Hepatocyte (in vitro differentiated cells): ENCODE data around the gene DISC1. TPM values are rescaled to one million over a fixed set of nuclear protein-coding genes. Genes with fewer than 3 reads are reported as not detected.

ENCODE experiments used
- DNase-seq: peaks from one replicate; pipeline ENCODE4 v3.0.0-alpha.2; 2016; ENCODE audit warnings: low spot score
- H2AFZ ChIP-seq: fragments of 200-600 bp; sonication (generic); 2 replicates; pipeline ENCODE4 v1.6.0; 2016; ENCODE audit warnings: antibody characterized with exemption, mild to moderate bottlenecking
- H3K27ac ChIP-seq: fragments of 200-600 bp; sonication (generic); 2 replicates; pipeline ENCODE4 v1.5.1; 2016; ENCODE audit warnings: mild to moderate bottlenecking
- H3K27me3 ChIP-seq: fragments of 200-600 bp; sonication (generic); 2 replicates; pipeline ENCODE4 v1.6.1; 2016
- H3K36me3 ChIP-seq: fragments of 200-600 bp; sonication (generic); replicated peaks from 2 replicates; pipeline ENCODE4 v1.5.1; 2016; ENCODE audit warnings: low read depth; ENCODE audit not compliant: insufficient read depth
- H3K4me1 ChIP-seq: fragments of 200-600 bp; sonication (generic); 2 replicates; pipeline ENCODE4 v1.5.1; 2016; ENCODE audit warnings: mild to moderate bottlenecking, moderate library complexity; ENCODE audit not compliant: insufficient read depth
- H3K4me2 ChIP-seq: fragments of 200-600 bp; sonication (generic); 2 replicates; pipeline ENCODE4 v1.6.0; 2016
- H3K4me3 ChIP-seq: fragments of 200-600 bp; sonication (generic); 2 replicates; pipeline ENCODE4 v1.5.1; 2016; ENCODE audit warnings: mild to moderate bottlenecking
- H3K79me2 ChIP-seq: fragments of 200-600 bp; sonication (generic); 2 replicates; pipeline ENCODE4 v1.6.0; 2017; ENCODE audit warnings: mild to moderate bottlenecking
- H3K9me2 ChIP-seq: fragments of 200-600 bp; sonication (generic); replicated peaks from 2 replicates; pipeline ENCODE4 v1.6.0; 2017; ENCODE audit warnings: mild to moderate bottlenecking; ENCODE audit not compliant: insufficient read depth
- H3K9me3 ChIP-seq: fragments of 200-600 bp; sonication (generic); 2 replicates; pipeline ENCODE4 v1.5.1; 2016; ENCODE audit warnings: low read depth, mild to moderate bottlenecking
- H4K20me1 ChIP-seq: fragments of 200-600 bp; sonication (generic); 2 replicates; pipeline ENCODE4 v1.6.0; 2016; ENCODE audit warnings: mild to moderate bottlenecking; ENCODE audit not compliant: insufficient read depth, poor library complexity, severe bottlenecking
- EZH2 ChIP-seq: fragments of 200-600 bp; sonication (generic); IDR thresholded peaks from 2 replicates; pipeline ENCODE4 v1.6.1; 2016; ENCODE audit warnings: antibody characterized with exemption, mild to moderate bottlenecking, borderline replicate concordance
- EZH2phosphoT487 ChIP-seq: fragments of 200-600 bp; sonication (generic); IDR thresholded peaks from one replicate; pipeline ENCODE4 v1.6.1; 2018; ENCODE audit warnings: antibody characterized with exemption, mild to moderate bottlenecking, low read depth, moderate library complexity; ENCODE audit not compliant: unreplicated experiment, severe bottlenecking
- WGBS: methylation state at CpG from one replicate; pipeline ENCODE4 v1.1.6; 2016; ENCODE audit warnings: low lambda C conversion rate; ENCODE audit errors: missing lambda C conversion rate; 5-methylcytosine and 5-hydroxymethylcytosine counted together
- polyA plus RNA-seq: library from polyadenylated mRNA; unstranded; fragments of >200 nt; fragmentation: Nextera tagmentation; extraction: Ambion mirVana; gene quantifications from 2 replicates; pipeline ENCODE4 v1.2.1, GENCODE V29; 2016
- total RNA-seq: library from RNA; depleted of rRNA; stranded (reverse); fragments of >200 nt; gene quantifications from 2 replicates; pipeline ENCODE4 v1.2.3, GENCODE V29; 2014
- TF ChIP-seq, protein P1 (sequence below): fragments of 200-600 bp; sonication (generic); IDR thresholded peaks from 2 replicates; pipeline ENCODE4 v1.5.1; 2016; ENCODE audit warnings: antibody characterized with exemption, mild to moderate bottlenecking; ENCODE audit not compliant: poor library complexity

DISC1 gene
- total and polyA plus RNA-seq, 2 experiments from 2014 or later: 3.0 to 4.7 TPM

GRCh38 chr1:231971397-231972110 lies 345.0 kb downstream of the DISC1 start:
- H3K4me3 ChIP-seq: no peak overlapping the region
- H3K4me1 ChIP-seq: no peaks in the 10 kb centered on the region
- DNase-seq: no peak
- no peak overlapping the region for H3K27ac ChIP-seq
- no peaks in the 10 kb centered on the region for H3K9me3 ChIP-seq
- H3K9me2 ChIP-seq: no peaks in the 10 kb centered on the region
- no peak overlapping the region for H2AFZ ChIP-seq
- H3K79me2 ChIP-seq: no peaks in the 10 kb centered on the region
- TF ChIP-seq EZH2: no peak
- TF ChIP-seq, protein P1, sequence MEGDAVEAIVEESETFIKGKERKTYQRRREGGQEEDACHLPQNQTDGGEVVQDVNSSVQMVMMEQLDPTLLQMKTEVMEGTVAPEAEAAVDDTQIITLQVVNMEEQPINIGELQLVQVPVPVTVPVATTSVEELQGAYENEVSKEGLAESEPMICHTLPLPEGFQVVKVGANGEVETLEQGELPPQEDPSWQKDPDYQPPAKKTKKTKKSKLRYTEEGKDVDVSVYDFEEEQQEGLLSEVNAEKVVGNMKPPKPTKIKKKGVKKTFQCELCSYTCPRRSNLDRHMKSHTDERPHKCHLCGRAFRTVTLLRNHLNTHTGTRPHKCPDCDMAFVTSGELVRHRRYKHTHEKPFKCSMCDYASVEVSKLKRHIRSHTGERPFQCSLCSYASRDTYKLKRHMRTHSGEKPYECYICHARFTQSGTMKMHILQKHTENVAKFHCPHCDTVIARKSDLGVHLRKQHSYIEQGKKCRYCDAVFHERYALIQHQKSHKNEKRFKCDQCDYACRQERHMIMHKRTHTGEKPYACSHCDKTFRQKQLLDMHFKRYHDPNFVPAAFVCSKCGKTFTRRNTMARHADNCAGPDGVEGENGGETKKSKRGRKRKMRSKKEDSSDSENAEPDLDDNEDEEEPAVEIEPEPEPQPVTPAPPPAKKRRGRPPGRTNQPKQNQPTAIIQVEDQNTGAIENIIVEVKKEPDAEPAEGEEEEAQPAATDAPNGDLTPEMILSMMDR: no peak
- no peak for TF ChIP-seq EZH2phosphoT487
- H4K20me1 ChIP-seq: no peaks in the 10 kb centered on the region
- no peak overlapping the region for H3K4me2 ChIP-seq
- 75% methylated on average over 12 of the region's 12 CpGs for WGBS
- no peaks in the 10 kb centered on the region for H3K36me3 ChIP-seq
- no peaks in the 10 kb centered on the region for H3K27me3 ChIP-seq

- 100% methylated on average over 1 of the region's 1 CpG for WGBS
- no peaks in the 10 kb centered on the region for H3K79me2 ChIP-seq
- H3K36me3 ChIP-seq: no peaks in the 10 kb centered on the region
- no peak overlapping the region for H2AFZ ChIP-seq
- no peak overlapping the region for H3K4me3 ChIP-seq
- no peak for DNase-seq
- H3K27me3 ChIP-seq: no peaks in the 10 kb centered on the region
- no peaks in the 10 kb centered on the region for H3K9me2 ChIP-seq
- H4K20me1 ChIP-seq: no peaks in the 10 kb centered on the region
- H3K4me2 ChIP-seq: no peak overlapping the region
- no peak overlapping the region for H3K27ac ChIP-seq
- no peak for TF ChIP-seq EZH2phosphoT487
- H3K9me3 ChIP-seq: no peaks in the 10 kb centered on the region
- no peaks in the 10 kb centered on the region for H3K4me1 ChIP-seq
Measured at GRCh38 chr1:231972111-231972445, 345.5 kb downstream of the DISC1 start.

DNA sequence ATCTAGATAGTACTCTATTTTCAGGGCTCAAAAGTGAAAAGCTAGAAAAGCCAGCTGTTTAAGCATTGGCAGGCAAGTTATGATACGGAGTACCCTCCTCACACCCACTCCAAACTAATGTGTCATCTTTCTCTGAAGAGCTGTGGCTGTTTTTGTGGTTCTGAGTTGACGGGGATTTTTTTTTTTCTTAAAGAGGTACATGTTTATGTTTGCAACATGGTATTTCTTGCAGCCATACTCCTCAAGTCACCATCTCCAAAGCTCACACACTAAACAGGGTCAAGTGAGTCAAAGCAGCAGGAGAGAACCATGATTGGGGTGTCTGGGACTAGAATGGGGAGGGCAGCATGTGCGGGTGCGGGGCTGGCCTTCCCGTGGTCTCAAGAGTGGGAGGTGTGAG lies 347.2 kb downstream of the DISC1 start:
- no peak for DNase-seq
- no peaks in the 10 kb centered on the region for H3K27me3 ChIP-seq
- no peaks in the 10 kb centered on the region for H3K9me3 ChIP-seq
- 88% methylated on average over 5 of the region's 5 CpGs for WGBS
- no peak overlapping the region for H3K27ac ChIP-seq
- H3K4me1 ChIP-seq: no peaks in the 10 kb centered on the region
- H3K36me3 ChIP-seq: no peaks in the 10 kb centered on the region
- H4K20me1 ChIP-seq: no peaks in the 10 kb centered on the region
- no peaks in the 10 kb centered on the region for H3K9me2 ChIP-seq
- no peak overlapping the region for H3K4me3 ChIP-seq
- H3K79me2 ChIP-seq: no peaks in the 10 kb centered on the region
- H2AFZ ChIP-seq: no peak overlapping the region
- no peak overlapping the region for H3K4me2 ChIP-seq
- TF ChIP-seq EZH2phosphoT487 (no peak), EZH2 (no peak)
- TF ChIP-seq, protein P1: no peak

- H2AFZ ChIP-seq: no peak overlapping the region
- no peaks in the 10 kb centered on the region for H3K4me1 ChIP-seq
- no peaks in the 10 kb centered on the region for H3K9me3 ChIP-seq
- no peak overlapping the region for H3K4me2 ChIP-seq
- H3K79me2 ChIP-seq: no peaks in the 10 kb centered on the region
- H3K27me3 ChIP-seq: no peaks in the 10 kb centered on the region
- no peak overlapping the region for H3K27ac ChIP-seq
- H3K36me3 ChIP-seq: no peaks in the 10 kb centered on the region
- DNase-seq: no peak
- no peaks in the 10 kb centered on the region for H4K20me1 ChIP-seq
- TF ChIP-seq EZH2phosphoT487: no peak
- no peak for TF ChIP-seq EZH2
- TF ChIP-seq, protein P1: no peak
- H3K9me2 ChIP-seq: no peaks in the 10 kb centered on the region
- H3K4me3 ChIP-seq: no peak overlapping the region
- WGBS: 89% methylated on average over 4 of the region's 4 CpGs
Measured at GRCh38 chr1:231976231-231976630, 349.6 kb downstream of the DISC1 start.
